Fibroblast of the aortic adventitia (primary cell): ENCODE measurements around the gene APLF. TPM values are rescaled to one million over a fixed set of nuclear protein-coding genes. Genes with fewer than 3 reads are reported as not detected.
"Not testable (repeated sequence)": the region's sequence is repeated elsewhere in the genome, so short reads cannot be mapped to it uniquely, and the experiment has no call there.

ENCODE experiments used
- DNase-seq: peaks from one replicate; pipeline ENCODE4 v3.0.0-alpha.2; 2010; ENCODE audit warnings: low read depth
- H3K4me3 ChIP-seq: 2 replicates; pipeline ENCODE4 v1.5.1; 2011; ENCODE audit warnings: low read depth, mild to moderate bottlenecking, control low read depth, low read length, moderate library complexity
- CTCF ChIP-seq: IDR thresholded peaks from 2 replicates; pipeline ENCODE4 v1.5.1; 2011; ENCODE audit warnings: mild to moderate bottlenecking, low read length, control low read depth, inconsistent platforms; ENCODE audit not compliant: insufficient read depth
- total RNA-seq: library from RNA; depleted of rRNA; stranded (reverse); fragments of >200 nt; gene quantifications from 2 replicates; pipeline ENCODE4 v1.2.3, GENCODE V29; 2012; ENCODE audit warnings: low replicate concordance

APLF gene
- total RNA-seq, 1 donor: 6.8 TPM

GRCh38 chr2:68589963-68590362 is 122.6 kb downstream of the APLF start:
- no peak for DNase-seq
- no peak for TF ChIP-seq CTCF

GRCh38 chr2:68590702-68591101 is 123.3 kb downstream of the APLF start:
- no peak for TF ChIP-seq CTCF
- DNase-seq: no peak
- no peak overlapping the region for H3K4me3 ChIP-seq

More at GRCh38 chr2:68589963-68590362, 122.6 kb downstream of the APLF start:
- no peak overlapping the region for H3K4me3 ChIP-seq

- H3K4me3 ChIP-seq: no peak overlapping the region
- no peak for DNase-seq
- TF ChIP-seq CTCF: no peak
Observed at GRCh38 chr2:68591225-68591624, 123.8 kb downstream of the APLF start.

DNA sequence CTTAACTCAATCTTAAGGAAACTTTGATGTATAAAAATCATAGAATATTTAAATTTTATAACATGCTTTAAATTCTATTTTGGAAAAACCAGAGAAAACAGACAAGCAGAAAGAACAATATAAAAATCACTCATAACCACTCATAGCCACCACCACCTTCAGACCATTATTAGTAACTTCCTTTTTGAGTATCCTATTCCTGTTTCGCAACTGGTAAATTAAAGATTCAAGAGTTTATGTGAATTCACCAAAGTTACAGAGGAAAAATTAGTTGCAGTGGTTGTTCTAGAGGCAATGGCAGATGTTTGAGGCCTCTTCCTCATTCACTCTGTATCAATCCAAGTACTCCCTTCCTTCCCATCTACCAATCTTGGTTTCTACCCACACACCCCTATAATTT is 126.7 kb downstream of the APLF start:
- no peak for DNase-seq
- no peak for TF ChIP-seq CTCF
- H3K4me3 ChIP-seq: no peak overlapping the region

DNA sequence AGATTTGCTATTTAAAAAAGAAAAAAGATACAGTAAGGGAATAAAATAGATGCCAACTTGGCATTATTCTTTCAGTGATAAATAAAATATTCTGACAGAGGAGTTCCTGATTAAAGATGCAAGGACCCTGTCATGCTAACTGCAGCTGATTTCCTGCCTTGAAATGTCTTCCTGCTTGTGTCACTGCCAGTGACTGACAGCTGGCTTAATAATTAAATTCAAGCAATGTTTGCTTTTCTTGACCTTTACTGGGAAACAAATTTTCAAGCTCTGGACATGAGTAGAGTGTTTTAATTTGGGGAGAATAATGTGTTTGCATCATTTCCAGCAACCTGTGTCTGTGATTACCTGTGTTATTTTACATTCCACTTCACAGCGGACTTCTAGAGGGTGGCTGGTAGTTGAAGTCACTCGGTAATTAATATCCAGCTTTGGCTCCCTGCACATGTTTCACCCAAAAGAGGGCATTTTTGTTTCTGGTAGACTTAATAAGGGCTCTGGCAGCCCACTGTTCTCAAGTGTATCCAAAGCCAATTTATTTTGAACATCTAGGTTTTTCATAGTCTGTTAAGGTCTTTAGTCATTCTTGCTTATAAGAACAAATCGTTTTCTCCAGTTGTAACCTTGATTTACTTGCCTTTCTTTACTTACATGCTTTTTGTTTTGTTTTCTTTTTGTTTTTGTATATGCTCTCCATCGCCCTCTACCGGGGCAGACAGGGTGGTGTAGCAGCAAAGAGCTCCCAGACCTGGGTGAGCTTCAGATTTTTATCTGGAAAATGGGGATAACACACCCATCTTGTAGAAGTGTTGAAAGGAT is 127.5 kb downstream of the APLF start:
- H3K4me3 ChIP-seq: no peak overlapping the region
- TF ChIP-seq CTCF: peak; percentile 96
- DNase-seq: peak; percentile 63

DNA sequence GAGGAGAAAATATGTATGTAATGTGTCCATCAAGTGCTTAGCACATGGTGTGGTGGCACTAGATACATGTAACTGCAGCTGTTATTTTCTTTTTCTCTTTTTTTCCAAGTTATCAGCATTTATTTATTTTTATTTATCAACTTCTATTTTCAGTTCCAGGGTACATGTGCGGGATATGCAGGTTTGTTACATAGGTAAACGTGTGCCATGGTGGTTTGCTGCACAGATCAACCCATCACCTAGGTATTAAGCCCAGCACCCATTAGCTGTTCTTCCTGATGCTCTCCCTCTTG is 128.1 kb downstream of the APLF start:
- not testable (repeated sequence) for H3K4me3 ChIP-seq

GRCh38 chr2:68600495-68600894 is 133.1 kb downstream of the APLF start:
- DNase-seq, H3K4me3 ChIP-seq: not testable (repeated sequence)

More for the DNA sequence above, 128.1 kb downstream of the APLF start:
- DNase-seq: not testable (repeated sequence)

- no peak for DNase-seq
- no peak overlapping the region for H3K4me3 ChIP-seq
- no peak for TF ChIP-seq CTCF
Observed at GRCh38 chr2:68603059-68603458, 135.7 kb downstream of the APLF start.
